K562 (cell line): ENCODE data around the gene PTPRE. TPM values are rescaled to one million over a fixed set of nuclear protein-coding genes. Genes with fewer than 3 reads are reported as not detected.
A peak's percentile ranks its signal among the peaks of the same experiment; 100 is the strongest.

Experiments used
- ATAC-seq: fragments of 200-7000 bp; cut with Tn5 transposase; 3 replicates; pipeline ENCODE4 v1.9.1; 2020; ENCODE audit warnings: moderate library complexity
- BruUV-seq: library from RNA; stranded (reverse); fragments of 400-500 nt; replicated peaks from 2 replicates; lab custom pipeline; 2021; lab: Mats Ljungman, UMichigan
- CTCF ChIA-PET: fragments of 300-600 bp; formaldehyde crosslinking; extraction: SDS; loops from one replicate; lab custom pipeline; 2021; ENCODE audit warnings: low intra/inter-chr PET ratio; lab: Yijun Ruan, JAX
- POLR2A ChIA-PET: fragments of 300-600, 350-650 bp; sonication (Branson Sonifier 250); formaldehyde crosslinking; extraction: SDS; loops from one replicate; lab custom pipeline; 2021; ENCODE audit warnings: antibody characterized with exemption, inconsistent platforms; lab: Yijun Ruan, JAX
- DNase-seq, 4 experiments: peaks; one replicate each; pipeline versions ENCODE4 v3.0.0 to v3.0.0-alpha.2; 2011 to 2018; ENCODE audit warnings: low spot score in 3 of 4, mixed read lengths in 3 of 4; ENCODE audit errors: extremely low read depth in 1 of 4
- FAIRE-seq: peaks from 2 replicates; lab custom pipeline; 2011; peaks lifted over from hg19 to GRCh38; lab: Jason Lieb, UNC
- H2AFZ ChIP-seq: 2 replicates; pipeline ENCODE4 v1.6.0; 2011; ENCODE audit warnings: low read depth, low read length, control low read depth, inconsistent platforms
- H3K27ac ChIP-seq: fragments of 200-600 bp; 3 replicates; pipeline ENCODE4 v1.8.0; 2011; ENCODE audit warnings: low read depth, mild to moderate bottlenecking, control low read depth, inconsistent platforms, low read length, moderate library complexity, mixed read lengths; ENCODE audit errors: extremely low read depth
- H3K27me3 ChIP-seq, 2 experiments: fragments of 300-600 bp in 1 of 2; 2 replicates in 1 of 2; 3 replicates in 1 of 2; pipeline versions ENCODE4 v1.6.0 to v1.8.0; 2011; ENCODE audit warnings: inconsistent platforms in 2 of 2, low read length in 2 of 2, mild to moderate bottlenecking in 1 of 2, mixed read lengths in 1 of 2, moderate library complexity in 1 of 2; ENCODE audit not compliant: control insufficient read depth in 2 of 2, insufficient read depth in 2 of 2
- H3K36me3 ChIP-seq: fragments of 300-600 bp; 3 replicates; pipeline ENCODE4 v1.8.0; 2011; ENCODE audit warnings: mild to moderate bottlenecking, low read length, inconsistent platforms; ENCODE audit not compliant: control insufficient read depth, insufficient read depth
- H3K4me1 ChIP-seq, 2 experiments: fragments of 200-600 bp in 1 of 2; replicated peaks in 1 of 2; 2 replicates in 1 of 2; 3 replicates in 1 of 2; pipeline versions ENCODE4 v1.5.1 to v1.8.0; 2011; ENCODE audit warnings: inconsistent platforms in 2 of 2, low read length in 2 of 2, mild to moderate bottlenecking in 1 of 2, mixed read lengths in 1 of 2, moderate library complexity in 1 of 2; ENCODE audit not compliant: control insufficient read depth in 2 of 2, insufficient read depth in 2 of 2
- H3K4me2 ChIP-seq: 2 replicates; pipeline ENCODE4 v1.6.1; 2011; ENCODE audit warnings: low read length, control low read depth, inconsistent platforms, mixed read lengths; ENCODE audit not compliant: insufficient read depth
- H3K4me3 ChIP-seq: fragments of 200-600 bp; sonication (generic), shearing (Covaris generic); 2 replicates; pipeline ENCODE4 v1.5.1; 2016; ENCODE audit warnings: control low read depth, inconsistent platforms
- H3K79me2 ChIP-seq: fragments of 200-600 bp; 3 replicates; pipeline ENCODE4 v1.8.0; 2011; ENCODE audit warnings: low read length, inconsistent platforms; ENCODE audit not compliant: control insufficient read depth, insufficient read depth
- H3K9ac ChIP-seq, 2 experiments: 2 replicates each; pipeline versions ENCODE4 v1.6.0 to v1.6.1; 2011; ENCODE audit warnings: low read depth in 2 of 2, low read length in 2 of 2, control low read depth in 1 of 2, inconsistent platforms in 1 of 2, mild to moderate bottlenecking in 1 of 2, mixed read lengths in 1 of 2; ENCODE audit not compliant: insufficient read depth in 1 of 2
- H3K9me1 ChIP-seq: one replicate; pipeline ENCODE4 v1.6.0; 2011; ENCODE audit warnings: inconsistent platforms, mild to moderate bottlenecking, low read length, moderate library complexity; ENCODE audit not compliant: control insufficient read depth, insufficient read depth
- H3K9me3 ChIP-seq: replicated peaks from 2 replicates; pipeline ENCODE4 v1.5.1; 2011; ENCODE audit warnings: low read depth, low read length, inconsistent platforms; ENCODE audit not compliant: control insufficient read depth, insufficient read depth
- H4K20me1 ChIP-seq: replicated peaks from 2 replicates; pipeline ENCODE4 v1.6.1; 2011; ENCODE audit warnings: low read length, inconsistent platforms, mixed read lengths; ENCODE audit not compliant: control insufficient read depth, insufficient read depth
- POLR2AphosphoS2 ChIP-seq: IDR thresholded peaks from 2 replicates; pipeline ENCODE4 v1.6.1; 2012; ENCODE audit warnings: low read length, improper control_type of control experiment
- RBM17 ChIP-seq: fragments of 200-400 bp; formaldehyde crosslinking; IDR thresholded peaks from 2 replicates; pipeline ENCODE4 v1.6.1; 2017; ENCODE audit warnings: low read depth, mild to moderate bottlenecking, low read length, borderline replicate concordance
- SP2 ChIP-seq: IDR thresholded peaks from 2 replicates; pipeline ENCODE4 v1.6.1; 2011; ENCODE audit warnings: mild to moderate bottlenecking, low read depth, low read length, moderate library complexity; ENCODE audit not compliant: poor library complexity, severe bottlenecking; ENCODE audit errors: extremely low read depth
- SPI1 ChIP-seq: IDR thresholded peaks from 2 replicates; pipeline ENCODE4 v1.6.1; 2011; ENCODE audit warnings: low read depth, low read length, control low read depth, borderline replicate concordance
- WGBS: fragments of 100-300 bp; shearing (Covaris generic); methylation state at CpG from one replicate; pipeline ENCODE4 v1.1.6; 2016; ENCODE audit warnings: low coverage, mixed read lengths; ENCODE audit not compliant: insufficient coverage; ENCODE audit errors: missing lambda C conversion rate; 5-methylcytosine and 5-hydroxymethylcytosine counted together
- in situ Hi-C: fragments of 300-500 bp; cut with MboI; formaldehyde crosslinking; loops from 4 replicates; pipeline ENCODE4 v1.15.0; 2018; ENCODE audit warnings: inconsistent platforms, mixed read lengths
- intact Hi-C: fragments of 100-400 bp; cut with micrococcal nuclease; formaldehyde crosslinking; loops from 2 replicates; pipeline ENCODE4 v1.14.2; 2022
- polyA plus RNA-seq, 8 experiments: library from polyadenylated mRNA; depleted of rRNA in 4 of 8; stranded (reverse) in 5 of 8; unstranded in 3 of 8; fragments of >200 nt; fragmentation: Nextera tagmentation in 2 of 8; fragmentation: Illumina TruSeq in 1 of 8; extraction: Ambion mirVana in 2 of 8; extraction: Trizol in 1 of 8; gene quantifications; 2 replicates each; pipeline versions ENCODE4 v1.2.1 to v1.2.3, GENCODE V29; 2011 to 2014; ENCODE audit warnings: inconsistent platforms in 1 of 8, missing spikeins in 1 of 8
- total RNA-seq, 7 experiments: library from RNA; depleted of rRNA in 6 of 7; stranded (reverse); fragments of >200 nt in 6 of 7; fragmentation: Illumina TruSeq in 2 of 7; extraction: Trizol in 2 of 7; gene quantifications; 2 replicates each; pipeline versions ENCODE4 v1.2.1 to v1.2.3, GENCODE V29; 2011 to 2021; ENCODE audit warnings: low replicate concordance in 1 of 7
- TF ChIP-seq, protein P1 (sequence below): IDR thresholded peaks from 2 replicates; pipeline ENCODE4 v1.6.1; 2014; ENCODE audit warnings: antibody characterized with exemption

The PTPRE gene
- total and polyA plus RNA-seq, 9 of the 15 experiments (the other 6 are each of a cell fraction or from before 2014, with no cell fraction given) = 0.01 to 0.13 (median 0.04) TPM; not detected in 4

DNA sequence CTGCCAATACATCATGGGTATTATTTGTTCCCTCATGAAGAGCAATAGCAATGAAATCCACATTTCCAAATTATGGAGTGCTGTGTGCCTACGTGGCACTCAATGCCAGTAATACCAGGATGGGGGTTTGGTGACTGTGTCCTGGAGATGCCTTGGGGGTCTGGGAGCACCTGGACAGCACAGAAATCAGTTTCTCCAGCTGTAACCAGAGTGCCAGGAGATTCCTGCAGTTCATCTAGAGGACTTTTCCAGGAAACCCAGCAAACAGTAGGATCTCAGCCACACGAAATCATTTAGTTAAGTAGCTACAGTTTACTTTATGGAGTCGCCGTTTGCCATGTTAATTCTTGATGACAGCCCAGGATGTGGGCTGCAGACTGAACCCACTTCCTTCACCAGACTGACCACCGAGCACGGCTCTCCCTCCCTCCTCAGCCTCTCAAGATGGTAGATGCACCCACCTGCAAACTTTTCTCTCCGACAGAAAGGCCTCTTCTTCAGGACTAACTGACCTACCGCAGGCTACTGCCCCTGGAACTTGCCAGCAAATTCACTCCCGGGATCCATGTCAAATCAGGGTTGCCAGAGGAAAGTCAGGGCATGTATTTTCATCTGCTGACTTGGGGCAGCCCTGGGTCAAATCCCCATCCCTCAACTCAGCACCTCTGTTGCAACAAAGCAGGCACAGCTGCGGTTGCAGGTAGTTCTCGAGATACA, 189.0 kb downstream of the PTPRE start:
- 80% methylated on average over 8 of the region's 11 CpGs for whole genome bisulfite sequencing
- H3K4me3 ChIP-seq = no peak overlapping the region
- in situ Hi-C loops = no loop called here
- no peaks in the 10 kb centered on the region for H3K79me2 ChIP-seq
- H3K9me1 ChIP-seq = no peaks in the 10 kb centered on the region
- no peak overlapping the region for H3K9ac ChIP-seq
- no peak for FAIRE-seq
- H3K9me3 ChIP-seq = no peaks in the 10 kb centered on the region
- peaks cover 40% of the 10 kb centered on the region; the same call in 2 of the 3 replicates for H3K36me3 ChIP-seq
- H3K4me2 ChIP-seq = no peak overlapping the region
- BruUV-seq = no TSS peak
- ChIA-PET POLR2A (interaction anchor here (1.0 kb wide), 1 partner anchor 8 kb away, joined by 3 read pairs; no protein-coding TSS in a partner anchor), CTCF (no interaction called here)
- H2AFZ ChIP-seq = no peak overlapping the region
- TF ChIP-seq SP2 (no peak), SPI1 (no peak), POLR2AphosphoS2 (peak; percentile 17; the same call in 1 of the 2 replicates), RBM17 (no peak)
- TF ChIP-seq, protein P1, sequence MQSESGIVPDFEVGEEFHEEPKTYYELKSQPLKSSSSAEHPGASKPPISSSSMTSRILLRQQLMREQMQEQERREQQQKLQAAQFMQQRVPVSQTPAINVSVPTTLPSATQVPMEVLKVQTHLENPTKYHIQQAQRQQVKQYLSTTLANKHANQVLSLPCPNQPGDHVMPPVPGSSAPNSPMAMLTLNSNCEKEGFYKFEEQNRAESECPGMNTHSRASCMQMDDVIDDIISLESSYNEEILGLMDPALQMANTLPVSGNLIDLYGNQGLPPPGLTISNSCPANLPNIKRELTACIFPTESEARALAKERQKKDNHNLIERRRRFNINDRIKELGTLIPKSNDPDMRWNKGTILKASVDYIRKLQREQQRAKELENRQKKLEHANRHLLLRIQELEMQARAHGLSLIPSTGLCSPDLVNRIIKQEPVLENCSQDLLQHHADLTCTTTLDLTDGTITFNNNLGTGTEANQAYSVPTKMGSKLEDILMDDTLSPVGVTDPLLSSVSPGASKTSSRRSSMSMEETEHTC = no peak
- no peak for ATAC-seq
- DNase-seq = no peak
- H3K27ac ChIP-seq = no peak overlapping the region
- intact Hi-C loops = no loop called here
- H3K4me1 ChIP-seq = no peaks in the 10 kb centered on the region; a peak in 1 of 5 replicates
- H3K27me3 ChIP-seq = no peaks in the 10 kb centered on the region
- 0 out of 2 replicates have a peak, but pooled peaks cover 4% of the 10 kb centered on the region for H4K20me1 ChIP-seq
